ENCODE data around the gene SMR3A. TPM values are rescaled to one million over a fixed set of nuclear protein-coding genes. Genes with fewer than 3 reads are reported as not detected.

The SMR3A gene
- total RNA-seq, 2 experiments from 2014 or later = not detected

DNA sequence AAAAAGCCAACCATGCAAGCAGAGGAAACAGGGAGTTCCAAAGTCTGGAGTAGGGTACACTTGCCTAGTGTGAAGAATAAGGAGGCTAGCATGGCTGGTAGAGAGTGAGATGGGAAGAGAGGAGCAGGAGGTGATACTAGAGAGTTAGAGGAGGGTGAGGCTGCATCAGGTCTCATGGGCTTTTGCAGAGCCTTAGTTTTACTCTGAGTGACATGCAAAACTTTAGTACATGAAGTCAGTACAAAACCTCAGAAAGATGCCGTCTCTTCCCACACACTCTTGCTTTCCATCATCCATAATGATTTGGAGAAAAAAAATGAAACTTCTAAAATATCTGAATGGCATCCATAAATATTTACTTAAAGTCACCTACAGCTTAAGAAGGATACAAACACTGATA is 42.2 kb downstream of the SMR3A start:
- no peaks in the 10 kb centered on the region for H3K27me3 Mint-ChIP-seq
- H3K36me3 Mint-ChIP-seq (ENCODE audit: low read depth) = no peaks in the 10 kb centered on the region
- ATAC-seq (no peak), DNase-seq (no peak)
- no peaks in the 10 kb centered on the region for H3K9me3 Mint-ChIP-seq
- TF ChIP-seq, protein P1, sequence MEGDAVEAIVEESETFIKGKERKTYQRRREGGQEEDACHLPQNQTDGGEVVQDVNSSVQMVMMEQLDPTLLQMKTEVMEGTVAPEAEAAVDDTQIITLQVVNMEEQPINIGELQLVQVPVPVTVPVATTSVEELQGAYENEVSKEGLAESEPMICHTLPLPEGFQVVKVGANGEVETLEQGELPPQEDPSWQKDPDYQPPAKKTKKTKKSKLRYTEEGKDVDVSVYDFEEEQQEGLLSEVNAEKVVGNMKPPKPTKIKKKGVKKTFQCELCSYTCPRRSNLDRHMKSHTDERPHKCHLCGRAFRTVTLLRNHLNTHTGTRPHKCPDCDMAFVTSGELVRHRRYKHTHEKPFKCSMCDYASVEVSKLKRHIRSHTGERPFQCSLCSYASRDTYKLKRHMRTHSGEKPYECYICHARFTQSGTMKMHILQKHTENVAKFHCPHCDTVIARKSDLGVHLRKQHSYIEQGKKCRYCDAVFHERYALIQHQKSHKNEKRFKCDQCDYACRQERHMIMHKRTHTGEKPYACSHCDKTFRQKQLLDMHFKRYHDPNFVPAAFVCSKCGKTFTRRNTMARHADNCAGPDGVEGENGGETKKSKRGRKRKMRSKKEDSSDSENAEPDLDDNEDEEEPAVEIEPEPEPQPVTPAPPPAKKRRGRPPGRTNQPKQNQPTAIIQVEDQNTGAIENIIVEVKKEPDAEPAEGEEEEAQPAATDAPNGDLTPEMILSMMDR (IDR thresholded peaks at IDR 0.05) = no peak
- ChIA-PET CTCF (no interaction called here), POLR2A (no interaction called here)
- no peak overlapping the region for H3K4me3 Mint-ChIP-seq
- intact Hi-C loops (cut with micrococcal nuclease) = no loop called here
- no peaks in the 10 kb centered on the region for H3K4me1 Mint-ChIP-seq (ENCODE audit: low read depth)
- no peak overlapping the region for H3K27ac Mint-ChIP-seq

DNA sequence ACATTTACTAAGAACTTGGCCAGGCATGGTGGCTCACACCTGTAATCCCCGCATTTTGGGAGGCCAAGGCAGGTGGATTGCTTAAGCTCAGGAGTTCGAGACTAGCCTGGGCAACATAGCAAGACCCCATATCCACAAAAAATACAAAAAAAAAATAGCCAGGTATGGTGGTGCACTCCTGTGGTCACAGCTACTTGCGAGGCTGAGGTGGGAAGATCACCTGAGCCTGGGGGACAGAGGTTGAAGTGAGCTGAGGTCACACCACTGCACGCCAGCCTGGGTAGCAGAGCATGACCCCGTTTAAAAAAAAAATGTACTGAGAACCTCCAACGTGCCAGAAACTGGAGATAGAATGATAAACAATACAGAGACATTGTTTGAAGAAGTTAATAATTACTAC is 45.2 kb downstream of the SMR3A start:
- no peaks in the 10 kb centered on the region for H3K27me3 Mint-ChIP-seq
- TF ChIP-seq, protein P1 (IDR thresholded peaks at IDR 0.05) = no peak
- no peak overlapping the region for H3K27ac Mint-ChIP-seq
- CTCF ChIA-PET = no interaction called here
- intact Hi-C loops (cut with micrococcal nuclease) = no loop called here
- POLR2A ChIA-PET = no interaction called here
- H3K4me3 Mint-ChIP-seq = no peak overlapping the region
- no peaks in the 10 kb centered on the region for H3K9me3 Mint-ChIP-seq
- H3K36me3 Mint-ChIP-seq (ENCODE audit: low read depth) = no peaks in the 10 kb centered on the region
- no peak for ATAC-seq
- H3K4me1 Mint-ChIP-seq (ENCODE audit: low read depth) = no peaks in the 10 kb centered on the region
- no peak for DNase-seq

Other genes with a start within 250 kb of the SMR3A start
- not detected for gene PRR27, start 206.5 kb upstream of the SMR3A start, total RNA-seq
- not detected for gene ODAM, start 165.0 kb upstream of the SMR3A start, total RNA-seq
- not detected for gene FDCSP, start 134.6 kb upstream of the SMR3A start, total RNA-seq
- not detected for gene CSN3, start 118.2 kb upstream of the SMR3A start, total RNA-seq
- gene CABS1, start 25.8 kb upstream of the SMR3A start, total RNA-seq = not detected
- not detected for gene SMR3B, start 22.4 kb downstream of the SMR3A start, total RNA-seq
- not detected for gene OPRPN, start 37.2 kb downstream of the SMR3A start, total RNA-seq
- not detected for gene MUC7, start 111.4 kb downstream of the SMR3A start, total RNA-seq
- gene AMTN, start 157.8 kb downstream of the SMR3A start, total RNA-seq = not detected
- not detected for gene AMBN, start 231.5 kb downstream of the SMR3A start, total RNA-seq

Data from activated CD8-positive, alpha-beta T cell treated with anti-CD3 and anti-CD28 coated beads for 36 hours (primary cell).